BLaER1 treated with 17β-estradiol and CSF1 and Interleukin-3, amounts not matched to agents 10 nM and 100 nM (cell line): ENCODE measurements around the gene CAV1.
A peak's percentile ranks its signal among the peaks of the same experiment; 100 is the strongest.

ENCODE experiments used
- H3K27ac ChIP-seq, 11 experiments: shearing (Covaris generic); formaldehyde crosslinking; 2 replicates each; pipeline ENCODE4 v1.8.1; 2022
- H3K27me3 ChIP-seq, 11 experiments: shearing (Covaris generic); formaldehyde crosslinking; 2 replicates each; pipeline ENCODE4 v1.8.1; 2022
- H3K36me3 ChIP-seq, 11 experiments: shearing (Covaris generic); formaldehyde crosslinking; 2 replicates each; pipeline ENCODE4 v1.8.1; 2022
- H3K4me1 ChIP-seq, 10 experiments: shearing (Covaris generic); formaldehyde crosslinking; 2 replicates each; pipeline ENCODE4 v1.8.1; 2022
- H3K4me2 ChIP-seq, 11 experiments: shearing (Covaris generic); formaldehyde crosslinking; 2 replicates each; pipeline ENCODE4 v1.8.1; 2022
- H3K4me3 ChIP-seq, 10 experiments: shearing (Covaris generic); formaldehyde crosslinking; 2 replicates each; pipeline ENCODE4 v1.8.1; 2022
- H3K9ac ChIP-seq, 11 experiments: shearing (Covaris generic); formaldehyde crosslinking; 2 replicates each; pipeline ENCODE4 v1.8.1; 2022
- H3K9me3 ChIP-seq, 11 experiments: shearing (Covaris generic); formaldehyde crosslinking; replicated peaks in 1 of 11; 2 replicates each; pipeline ENCODE4 v1.8.1; 2022
- H4K20me1 ChIP-seq, 11 experiments: shearing (Covaris generic); formaldehyde crosslinking; 2 replicates each; pipeline ENCODE4 v1.8.1; 2022
- Cebpa-rat ChIP-seq, 11 experiments: shearing (Covaris generic); IDR thresholded peaks; 2 replicates each; pipeline ENCODE4 v1.8.1; 2022

CAV1 gene

GRCh38 chr7:116593359-116594075 is 68.7 kb downstream of the CAV1 start:
- Histone ChIP-seq H3K27ac (peak overlapping the region in 6 of 11 experiments; percentile 26 to 61 (median 50); a peak in 8 of 22 replicates), H3K4me2 (peak overlapping the region; percentile 69 to 94 (median 85)), H4K20me1 (no peaks in the 10 kb centered on the region), H3K9ac (0 out of 22 replicates have a peak overlapping the region, but pooled peaks of 1 of the 11 experiments have one; percentile 22), H3K4me3 (no peak overlapping the region), H3K9me3 (no peaks in the 10 kb centered on the region), H3K36me3 (no peaks in the 10 kb centered on the region), H3K27me3 (peaks cover 0 to 11% (median 0%) of the 10 kb centered on the region in 11 experiments; a peak in 3 of 22 replicates), H3K4me1 (peaks cover 19 to 37% (median 27%) of the 10 kb centered on the region in 10 experiments)
- TF ChIP-seq Cebpa-rat (IDR thresholded peaks at IDR 0.05) = no peak

GRCh38 chr7:116595063-116595462 is 70.2 kb downstream of the CAV1 start:
- H3K9ac ChIP-seq = no peak overlapping the region
- H3K4me1 ChIP-seq = peaks cover 16 to 40% (median 23%) of the 10 kb centered on the region in 10 experiments
- peaks cover 0 to 11% (median 0%) of the 10 kb centered on the region in 11 experiments; a peak in 3 of 22 replicates for H3K27me3 ChIP-seq
- no peaks in the 10 kb centered on the region for H3K9me3 ChIP-seq
- H3K27ac ChIP-seq = no peak overlapping the region
- TF ChIP-seq Cebpa-rat (IDR thresholded peaks at IDR 0.05) = no peak
- no peak overlapping the region for H3K4me2 ChIP-seq
- H3K4me3 ChIP-seq = no peak overlapping the region
- no peaks in the 10 kb centered on the region for H3K36me3 ChIP-seq
- no peaks in the 10 kb centered on the region for H4K20me1 ChIP-seq

- Histone ChIP-seq H3K4me2 (0 out of 22 replicates have a peak overlapping the region, but pooled peaks of 1 of the 11 experiments have one; percentile 30), H3K27me3 (peaks cover 0 to 24% (median 0%) of the 10 kb centered on the region in 11 experiments; a peak in 3 of 22 replicates), H3K36me3 (no peaks in the 10 kb centered on the region), H3K9me3 (no peaks in the 10 kb centered on the region), H3K27ac (no peak overlapping the region), H4K20me1 (no peaks in the 10 kb centered on the region), H3K4me3 (no peak overlapping the region), H3K4me1 (peaks cover 10 to 33% (median 13%) of the 10 kb centered on the region in 10 experiments), H3K9ac (no peak overlapping the region)
- no peak for TF ChIP-seq Cebpa-rat (IDR thresholded peaks at IDR 0.05)
Measured at GRCh38 chr7:116597384-116597783, 72.5 kb downstream of the CAV1 start.

- no peak for TF ChIP-seq Cebpa-rat (IDR thresholded peaks at IDR 0.05)
- H4K20me1 ChIP-seq = no peaks in the 10 kb centered on the region
- H3K9ac ChIP-seq = no peak overlapping the region
- no peaks in the 10 kb centered on the region for H3K36me3 ChIP-seq
- no peaks in the 10 kb centered on the region for H3K9me3 ChIP-seq
- H3K27me3 ChIP-seq = peaks cover 0 to 18% (median 0%) of the 10 kb centered on the region in 11 experiments; a peak in 3 of 22 replicates
- no peak overlapping the region for H3K4me3 ChIP-seq
- H3K27ac ChIP-seq = no peak overlapping the region
- peaks cover 1 to 24% (median 4%) of the 10 kb centered on the region in 10 experiments for H3K4me1 ChIP-seq
- H3K4me2 ChIP-seq = peak overlapping the region in 3 of 11 experiments; percentile 30 to 39 (median 30); a peak in 5 of 22 replicates
Measured at GRCh38 chr7:116598278-116598677, 73.4 kb downstream of the CAV1 start.

DNA sequence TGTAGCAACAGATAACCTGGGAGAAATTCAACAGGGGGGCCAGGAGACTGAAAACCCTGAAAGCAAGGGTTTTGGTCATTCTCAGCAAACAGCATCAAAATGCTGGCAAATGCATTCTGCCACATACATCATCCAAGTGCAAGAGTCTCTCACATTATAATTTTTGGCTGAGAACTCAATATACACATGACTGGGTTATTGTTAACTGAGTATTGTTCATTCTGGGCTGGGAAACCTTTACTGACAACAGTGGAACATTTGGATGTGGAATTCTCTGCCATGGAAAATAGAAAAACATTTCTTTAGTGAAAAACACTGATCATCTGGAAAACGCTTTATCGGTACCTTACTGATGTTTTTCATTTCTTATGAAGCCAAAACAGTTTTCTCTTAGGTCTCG is 74.0 kb downstream of the CAV1 start:
- Histone ChIP-seq H3K27me3 (peaks cover 0 to 17% (median 0%) of the 10 kb centered on the region in 11 experiments; a peak in 4 of 22 replicates), H3K36me3 (no peaks in the 10 kb centered on the region), H3K27ac (no peak overlapping the region), H4K20me1 (no peaks in the 10 kb centered on the region), H3K9me3 (no peaks in the 10 kb centered on the region), H3K4me1 (peaks cover 0 to 18% (median 0%) of the 10 kb centered on the region in 10 experiments; a peak in 7 of 20 replicates), H3K9ac (no peak overlapping the region), H3K4me3 (no peak overlapping the region), H3K4me2 (no peak overlapping the region)
- no peak for TF ChIP-seq Cebpa-rat (IDR thresholded peaks at IDR 0.05)

- Histone ChIP-seq H3K4me3 (no peak overlapping the region), H3K4me2 (no peak overlapping the region), H3K9ac (no peak overlapping the region), H3K27ac (no peak overlapping the region), H3K9me3 (no peaks in the 10 kb centered on the region), H3K36me3 (no peaks in the 10 kb centered on the region), H3K4me1 (peaks cover 0 to 16% (median 0%) of the 10 kb centered on the region in 10 experiments; a peak in 5 of 20 replicates), H3K27me3 (peaks cover 0 to 25% (median 0%) of the 10 kb centered on the region in 11 experiments; a peak in 4 of 22 replicates), H4K20me1 (no peaks in the 10 kb centered on the region)
- TF ChIP-seq Cebpa-rat (IDR thresholded peaks at IDR 0.05) = no peak
Measured at GRCh38 chr7:116601426-116601825, 76.6 kb downstream of the CAV1 start.

GRCh38 chr7:116607299-116607698 is 82.5 kb downstream of the CAV1 start:
- no peak overlapping the region for H3K4me3 ChIP-seq
- H3K9ac ChIP-seq = no peak overlapping the region
- H3K36me3 ChIP-seq = no peaks in the 10 kb centered on the region
- no peak overlapping the region for H3K27ac ChIP-seq
- no peak overlapping the region for H3K4me2 ChIP-seq
- no peaks in the 10 kb centered on the region for H4K20me1 ChIP-seq
- H3K27me3 ChIP-seq = peaks cover 0 to 64% (median 0%) of the 10 kb centered on the region in 11 experiments; a peak in 5 of 22 replicates
- no peak for TF ChIP-seq Cebpa-rat (IDR thresholded peaks at IDR 0.05)
- no peaks in the 10 kb centered on the region for H3K9me3 ChIP-seq
- peaks cover 0 to 12% (median 2%) of the 10 kb centered on the region in 10 experiments; a peak in 9 of 20 replicates for H3K4me1 ChIP-seq

GRCh38 chr7:116610210-116610609 is 85.4 kb downstream of the CAV1 start:
- Histone ChIP-seq H3K9ac (no peak overlapping the region), H3K4me2 (peak overlapping the region in 5 of 11 experiments; percentile 22 to 51 (median 33); a peak in 8 of 22 replicates), H3K4me3 (no peak overlapping the region), H3K27me3 (peaks cover 0 to 83% (median 0%) of the 10 kb centered on the region in 11 experiments; a peak in 6 of 22 replicates), H3K4me1 (peaks cover 0 to 12% (median 2%) of the 10 kb centered on the region in 10 experiments; a peak in 9 of 20 replicates), H3K36me3 (no peaks in the 10 kb centered on the region), H4K20me1 (no peaks in the 10 kb centered on the region), H3K27ac (peak overlapping the region in 2 of 11 experiments; percentile 39 to 64; a peak in 4 of 22 replicates), H3K9me3 (no peaks in the 10 kb centered on the region)
- peak in 2 of 11 experiments; percentile 21 to 77; a peak in 2 of 22 replicates for TF ChIP-seq Cebpa-rat (IDR thresholded peaks at IDR 0.05)

GRCh38 chr7:116610721-116611120 is 85.9 kb downstream of the CAV1 start:
- H3K27ac ChIP-seq = peak overlapping the region in 2 of 11 experiments; percentile 39 to 64; a peak in 4 of 22 replicates
- H3K9ac ChIP-seq = no peak overlapping the region
- peak overlapping the region in 1 of 11 experiments; percentile 42; a peak in 3 of 22 replicates for H3K4me2 ChIP-seq
- no peak overlapping the region for H3K4me3 ChIP-seq
- H3K9me3 ChIP-seq = no peaks in the 10 kb centered on the region
- no peaks in the 10 kb centered on the region for H4K20me1 ChIP-seq
- H3K4me1 ChIP-seq = peaks cover 0 to 12% (median 2%) of the 10 kb centered on the region in 10 experiments; a peak in 9 of 20 replicates
- TF ChIP-seq Cebpa-rat (IDR thresholded peaks at IDR 0.05) = no peak
- H3K36me3 ChIP-seq = no peaks in the 10 kb centered on the region
- peaks cover 0 to 82% (median 0%) of the 10 kb centered on the region in 11 experiments; a peak in 6 of 22 replicates for H3K27me3 ChIP-seq
